HG03342 (cell line): Measurements from ENCODE around the gene EMC9.
A peak's percentile ranks its signal among the peaks of the same experiment; 100 is the strongest.

Experiments
- ATAC-seq: cut with Tn5 transposase; IDR thresholded peaks from one replicate; pipeline ENCODE4 v1.9.1; 2021; ENCODE audit warnings: mild to moderate bottlenecking, moderate library complexity; ENCODE audit not compliant: unreplicated experiment

EMC9 gene

GRCh38 chr14:24149302-24149969 lies 8.0 kb upstream of the EMC9 start:
- ATAC-seq = no peak

DNA sequence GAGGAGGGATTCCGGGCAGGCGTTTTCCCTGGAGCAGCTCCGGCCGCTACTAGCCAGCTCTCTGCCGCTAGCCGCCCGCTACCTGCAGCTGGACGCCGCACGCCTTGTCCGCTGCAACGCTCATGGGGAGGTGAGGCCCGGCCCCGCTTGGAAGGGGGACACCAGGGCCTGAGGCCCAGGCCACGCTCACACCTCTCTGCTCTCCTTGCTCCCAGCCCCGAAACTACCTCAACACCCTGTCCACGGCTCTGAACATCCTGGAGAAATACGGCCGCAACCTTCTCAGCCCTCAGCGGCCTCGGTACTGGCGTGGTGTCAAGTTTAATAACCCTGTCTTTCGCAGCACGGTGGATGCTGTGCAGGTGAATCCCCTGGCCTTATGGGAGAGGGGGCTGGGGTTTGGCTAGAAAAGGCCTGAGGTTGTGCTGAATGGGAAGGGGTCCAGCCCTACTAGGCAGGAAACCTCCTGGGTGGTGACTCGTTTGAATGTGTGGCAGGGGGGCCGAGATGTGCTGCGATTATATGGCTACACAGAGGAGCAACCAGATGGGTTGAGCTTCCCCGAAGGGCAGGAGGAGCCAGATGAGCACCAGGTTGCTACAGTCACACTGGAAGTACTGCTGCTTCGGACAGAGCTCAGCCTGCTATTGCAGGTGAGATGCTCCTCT lies 6.5 kb upstream of the EMC9 start:
- no peak for ATAC-seq

GRCh38 chr14:24146978-24147760 lies 5.8 kb upstream of the EMC9 start, which contains the start of gene RNF31:
Gene RNF31 (plus strand): TSS chr14:24147498. CDS start chr14:24147699, 201 bp downstream.
- peak; percentile 80 for ATAC-seq

DNA sequence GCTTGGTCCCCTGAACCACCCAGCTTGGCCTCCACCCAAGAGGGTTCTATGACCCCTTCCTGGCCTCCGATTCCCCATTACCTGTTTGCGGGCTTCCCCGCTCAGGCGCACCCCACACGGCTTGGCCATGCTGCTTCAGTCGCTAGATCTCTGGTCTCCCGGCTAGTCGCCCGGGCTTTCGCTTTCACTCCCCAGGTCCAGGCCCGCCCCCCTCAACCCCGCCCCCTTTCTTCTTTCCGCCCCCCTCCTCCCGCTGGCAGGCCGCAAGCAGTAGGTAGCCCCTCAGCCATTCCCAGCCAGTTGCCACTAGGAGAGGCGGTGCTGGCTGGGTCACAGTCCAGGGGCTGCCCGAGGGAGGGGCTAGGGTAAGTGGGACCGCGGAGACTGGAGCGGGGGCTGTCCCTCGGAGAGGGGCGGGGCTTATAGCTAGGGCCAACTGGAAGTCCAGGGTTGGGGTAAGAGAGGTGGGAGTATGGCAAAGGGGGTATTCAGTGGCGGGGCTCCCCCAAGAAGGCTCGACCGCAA lies 5.1 kb upstream of the EMC9 start, which contains the start of gene PSME2:
TSS of gene PSME2 (minus strand) at position 158 of the 525 bp plus-strand sequence. CDS start at position 129, 29 bp downstream.
- peak; percentile 55 for ATAC-seq

DNA sequence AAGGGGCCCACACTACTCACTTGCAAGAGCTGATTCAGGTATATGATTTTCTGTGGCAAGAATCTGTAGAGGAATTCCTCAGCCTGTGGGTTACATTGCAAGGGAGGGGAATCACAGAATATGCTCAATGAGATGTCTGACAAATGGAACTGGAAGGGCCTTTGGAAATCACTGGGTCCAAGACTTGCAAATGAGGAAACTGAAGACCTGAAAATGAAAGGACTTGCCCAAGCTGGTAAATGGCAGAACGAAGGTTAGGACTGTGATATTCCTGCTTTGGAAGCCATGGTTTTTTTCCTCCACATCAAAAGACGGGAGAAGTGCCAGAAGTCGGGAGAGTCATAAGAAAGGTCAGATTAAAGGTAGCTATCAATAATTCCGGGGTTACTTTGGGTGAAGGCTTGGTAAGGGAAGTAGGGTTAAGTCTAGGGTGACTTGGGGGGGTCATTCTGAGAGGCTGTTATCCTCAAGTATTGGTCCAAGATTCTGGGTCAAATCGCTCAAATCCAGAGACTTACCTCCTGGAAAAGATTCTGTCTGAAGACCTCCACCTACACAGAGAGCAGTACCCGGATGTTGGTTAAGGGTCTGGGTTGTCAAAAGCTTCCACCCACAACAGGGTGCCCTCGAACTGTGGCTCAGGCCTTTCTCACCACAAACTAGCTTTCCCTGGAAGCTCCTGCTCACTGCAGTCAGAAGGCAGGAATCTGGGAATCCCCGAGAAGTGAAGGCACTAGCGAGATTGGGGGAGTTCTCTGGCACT lies 4.5 kb upstream of the EMC9 start:
- ATAC-seq = no peak

DNA sequence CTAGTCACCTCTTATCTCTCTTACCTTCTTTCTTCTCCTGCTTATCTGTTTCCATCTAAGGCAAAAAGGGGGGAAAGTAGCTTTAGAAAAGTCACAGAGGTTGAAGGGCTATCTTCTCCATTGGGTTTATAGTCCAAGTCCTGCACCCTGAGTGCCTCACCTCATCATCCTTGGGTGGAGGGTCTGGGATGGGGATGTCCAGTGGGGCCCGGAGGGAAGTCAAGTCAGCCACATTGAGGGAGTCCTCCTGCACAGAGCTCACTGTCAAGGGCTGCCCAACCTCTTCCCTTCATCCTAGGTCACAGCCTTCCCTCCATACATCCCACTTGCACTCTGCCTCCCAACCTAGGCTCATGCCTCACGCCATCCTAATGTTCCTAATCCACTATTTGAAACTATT lies 3.8 kb upstream of the EMC9 start:
- no peak for ATAC-seq

DNA sequence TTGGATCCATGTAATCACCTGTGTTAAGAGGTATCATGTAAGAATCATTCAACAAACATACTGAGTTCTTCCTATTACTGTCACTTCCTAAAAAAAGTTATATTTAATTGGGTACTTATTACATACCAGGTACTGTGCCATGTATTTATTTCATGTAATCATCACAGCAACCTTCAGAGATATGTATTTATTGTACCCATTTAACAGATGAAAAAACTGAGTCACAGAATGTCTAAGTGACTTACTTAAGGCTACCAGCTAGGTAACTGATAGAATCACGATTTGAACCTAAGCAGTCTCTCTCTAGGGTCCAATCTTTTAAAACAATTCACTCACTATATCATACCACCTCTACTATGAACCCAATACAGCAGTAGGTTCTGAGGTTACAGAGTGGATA lies 3.1 kb upstream of the EMC9 start:
- no peak for ATAC-seq

- no peak for ATAC-seq
Measured at GRCh38 chr14:24143511-24143910, 2.1 kb upstream of the EMC9 start.

DNA sequence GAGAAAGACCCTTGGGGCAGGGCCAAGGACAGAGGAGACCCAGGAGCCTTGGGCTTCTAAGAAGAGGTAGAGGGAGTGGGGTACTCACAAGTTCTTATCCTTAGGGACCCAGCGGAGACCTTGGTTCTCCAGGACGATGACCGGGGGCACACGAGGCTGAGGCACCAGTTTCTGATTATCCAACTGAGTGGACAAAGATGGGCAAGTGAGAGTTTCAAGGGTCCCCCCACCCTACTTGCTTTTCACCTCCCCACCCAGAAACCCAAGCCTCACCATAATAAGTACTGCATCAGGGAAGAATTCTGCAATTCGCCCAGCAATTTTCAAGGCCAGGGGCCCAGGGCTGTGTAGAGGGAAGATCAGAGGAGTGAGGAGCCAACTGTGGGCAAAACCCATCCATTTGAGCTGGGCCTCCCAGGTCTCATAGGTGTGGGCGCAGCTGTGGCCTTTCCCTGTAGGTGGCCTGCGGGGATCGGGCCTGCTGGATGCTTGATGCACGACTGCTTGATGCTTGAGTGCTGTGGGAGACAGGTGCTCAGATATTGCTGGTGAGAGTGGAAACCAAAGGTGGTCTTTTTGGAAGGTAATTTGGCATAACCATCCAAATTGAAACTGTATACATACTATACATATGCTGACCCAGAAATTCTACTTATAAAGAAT lies 2.0 kb downstream of the EMC9 start:
- ATAC-seq = no peak

- ATAC-seq = no peak
Measured at GRCh38 chr14:24138396-24139271, 2.8 kb downstream of the EMC9 start.

- ATAC-seq = no peak
Measured at GRCh38 chr14:24137529-24138395, 3.6 kb downstream of the EMC9 start.

DNA sequence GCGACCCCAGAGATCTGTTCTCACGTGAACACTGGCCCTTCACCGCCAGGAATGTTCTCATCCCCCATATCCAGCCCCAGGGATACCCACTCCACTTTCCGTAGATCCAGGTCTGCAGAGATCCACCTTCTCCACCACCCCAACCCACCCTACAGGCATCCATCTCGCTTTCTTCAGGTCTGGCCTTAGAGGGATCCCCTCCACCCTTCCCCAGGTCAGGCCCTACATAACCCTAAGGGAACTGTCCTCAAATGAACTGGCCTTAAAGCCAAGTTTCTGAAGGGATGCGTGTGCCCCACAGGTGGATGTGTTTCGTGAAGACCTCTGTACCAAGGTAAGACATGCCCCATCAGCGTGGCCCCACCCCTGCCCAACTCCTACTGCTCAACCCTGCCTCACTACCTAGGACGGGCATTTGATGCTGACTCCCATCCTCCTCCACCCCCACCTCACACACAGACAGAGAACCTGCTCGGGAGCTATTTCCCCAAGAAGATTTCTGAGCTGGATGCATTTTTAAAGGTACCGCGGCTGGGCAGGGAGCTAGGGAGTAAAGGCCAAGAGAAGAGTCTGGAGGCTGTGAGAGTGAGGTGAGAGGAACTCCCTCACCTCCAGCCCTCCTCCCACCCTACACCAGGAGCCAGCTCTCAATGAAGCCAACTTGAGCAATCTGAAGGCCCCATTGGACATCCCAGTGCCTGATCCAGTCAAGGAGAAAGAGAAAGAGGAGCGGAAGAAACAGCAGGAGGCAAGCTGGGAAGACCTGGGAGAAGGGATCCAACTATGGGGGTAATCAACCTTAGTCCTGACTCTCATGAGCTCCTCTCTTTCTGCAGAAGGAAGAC lies 4.5 kb downstream of the EMC9 start:
- no peak for ATAC-seq

GRCh38 chr14:24135834-24136683 lies 5.3 kb downstream of the EMC9 start, which contains the start of gene PSME1:
Gene PSME1 (plus strand): TSS chr14:24136194. CDS start chr14:24136263, 69 bp downstream.
- ATAC-seq = peak; percentile 83

GRCh38 chr14:24135584-24135833 lies 5.9 kb downstream of the EMC9 start:
- ATAC-seq = peak; percentile 8

DNA sequence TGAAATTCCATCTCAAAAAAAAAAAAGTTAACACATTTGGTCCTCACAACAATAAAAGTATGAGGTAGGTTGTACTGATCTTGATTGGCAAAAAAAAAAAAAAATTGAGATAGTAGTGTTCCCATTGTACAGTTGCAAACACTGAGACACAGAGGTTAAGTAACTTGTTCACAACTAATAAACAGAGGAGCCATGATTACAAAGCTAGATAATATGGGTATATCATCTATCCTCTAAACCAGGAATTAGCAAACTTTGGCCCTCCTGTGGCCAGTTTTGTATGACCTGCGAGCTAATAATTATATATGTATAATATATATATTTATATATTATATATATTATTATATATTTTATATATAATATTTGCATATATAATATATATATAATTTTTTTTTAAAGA lies 7.7 kb downstream of the EMC9 start:
- no peak for ATAC-seq

- no peak for ATAC-seq
Measured at GRCh38 chr14:24132976-24133375, 8.4 kb downstream of the EMC9 start.
